Measurements from ENCODE around the gene SDF2L1.

Gene SDF2L1

GRCh38 chr22:21680830-21681565 lies 38.9 kb downstream of the SDF2L1 start:
- no peak for DNase-seq (ENCODE audit: low read depth)
- TF ChIP-seq CTCF (IDR thresholded peaks at IDR 0.05; ENCODE audit: insufficient read depth, low read depth, low read length, missing control alignments) = no peak
- H3K4me3 ChIP-seq (ENCODE audit: low read depth, low read length) = no peak overlapping the region

GRCh38 chr22:21681566-21682370 lies 39.7 kb downstream of the SDF2L1 start:
- TF ChIP-seq CTCF (IDR thresholded peaks at IDR 0.05; ENCODE audit: insufficient read depth, low read depth, low read length, missing control alignments) = no peak
- no peak overlapping the region for H3K4me3 ChIP-seq (ENCODE audit: low read depth, low read length)
- no peak for DNase-seq (ENCODE audit: low read depth)

GRCh38 chr22:21682385-21683175 lies 40.5 kb downstream of the SDF2L1 start:
- H3K4me3 ChIP-seq (ENCODE audit: low read depth, low read length) = no peak overlapping the region

GRCh38 chr22:21683401-21683811 lies 41.3 kb downstream of the SDF2L1 start:
- no peak overlapping the region for H3K4me3 ChIP-seq (ENCODE audit: low read depth, low read length)
- no peak for TF ChIP-seq CTCF (IDR thresholded peaks at IDR 0.05; ENCODE audit: insufficient read depth, low read depth, low read length, missing control alignments)
- DNase-seq (ENCODE audit: low read depth) = no peak

More at GRCh38 chr22:21682385-21683175, 40.5 kb downstream of the SDF2L1 start:
- no peak for DNase-seq (ENCODE audit: low read depth)
- no peak for TF ChIP-seq CTCF (IDR thresholded peaks at IDR 0.05; ENCODE audit: insufficient read depth, low read depth, low read length, missing control alignments)

- H3K4me3 ChIP-seq (ENCODE audit: low read depth, low read length) = no peak overlapping the region
- TF ChIP-seq CTCF (IDR thresholded peaks at IDR 0.05; ENCODE audit: insufficient read depth, low read depth, low read length, missing control alignments) = no peak
- no peak for DNase-seq (ENCODE audit: low read depth)
Measured at GRCh38 chr22:21684492-21685163, 42.5 kb downstream of the SDF2L1 start.

GRCh38 chr22:21685164-21685513 lies 43.0 kb downstream of the SDF2L1 start:
- no peak for DNase-seq (ENCODE audit: low read depth)
- H3K4me3 ChIP-seq (ENCODE audit: low read depth, low read length) = no peak overlapping the region
- TF ChIP-seq CTCF (IDR thresholded peaks at IDR 0.05; ENCODE audit: insufficient read depth, low read depth, low read length, missing control alignments) = no peak

All from GM12865 (cell line).